DND-41 (cell line): Measurements from ENCODE around the gene RGS19.

Source experiments
- CTCF ChIP-seq: IDR thresholded peaks from 2 replicates; pipeline ENCODE4 v1.5.1; 2012; ENCODE audit warnings: borderline replicate concordance, low read length, moderate library complexity, mild to moderate bottlenecking; ENCODE audit not compliant: poor library complexity, severe bottlenecking; ENCODE audit errors: extremely low read depth
- EZH2 ChIP-seq: IDR thresholded peaks from 3 replicates; pipeline ENCODE4 v1.6.1; 2012; ENCODE audit warnings: borderline replicate concordance, low read depth, mild to moderate bottlenecking, moderate library complexity, low read length, inconsistent platforms; ENCODE audit not compliant: severe bottlenecking

- TF ChIP-seq CTCF (no peak), EZH2 (no peak)
Measured at GRCh38 chr20:64093013-64093503, 13.7 kb upstream of the RGS19 start.
